Astrocyte of the spinal cord (primary cell): ENCODE measurements around the gene VPS26B.
A peak's percentile ranks its signal among the peaks of the same experiment; 100 is the strongest.
"Not testable (repeated sequence)": the region's sequence is repeated elsewhere in the genome, so short reads cannot be mapped to it uniquely, and the experiment has no call there.

ENCODE experiments used
- DNase-seq: peaks from one replicate; pipeline ENCODE4 v3.0.0; 2011; ENCODE audit warnings: low read depth, low spot score
- H3K4me3 ChIP-seq: 2 replicates; pipeline ENCODE4 v1.5.1; 2011; ENCODE audit warnings: low read depth, mild to moderate bottlenecking, low read length, moderate library complexity
- in situ Hi-C: cut with HindIII; loops from 2 replicates; pipeline ENCODE4 v1.10.0; 2017; ENCODE audit warnings: low sequenced_read_pairs
- TF ChIP-seq, protein P1 (sequence below): IDR thresholded peaks from 2 replicates; pipeline ENCODE4 v1.5.1; 2012; ENCODE audit warnings: low read depth, mild to moderate bottlenecking, low read length, inconsistent platforms

Gene VPS26B

DNA sequence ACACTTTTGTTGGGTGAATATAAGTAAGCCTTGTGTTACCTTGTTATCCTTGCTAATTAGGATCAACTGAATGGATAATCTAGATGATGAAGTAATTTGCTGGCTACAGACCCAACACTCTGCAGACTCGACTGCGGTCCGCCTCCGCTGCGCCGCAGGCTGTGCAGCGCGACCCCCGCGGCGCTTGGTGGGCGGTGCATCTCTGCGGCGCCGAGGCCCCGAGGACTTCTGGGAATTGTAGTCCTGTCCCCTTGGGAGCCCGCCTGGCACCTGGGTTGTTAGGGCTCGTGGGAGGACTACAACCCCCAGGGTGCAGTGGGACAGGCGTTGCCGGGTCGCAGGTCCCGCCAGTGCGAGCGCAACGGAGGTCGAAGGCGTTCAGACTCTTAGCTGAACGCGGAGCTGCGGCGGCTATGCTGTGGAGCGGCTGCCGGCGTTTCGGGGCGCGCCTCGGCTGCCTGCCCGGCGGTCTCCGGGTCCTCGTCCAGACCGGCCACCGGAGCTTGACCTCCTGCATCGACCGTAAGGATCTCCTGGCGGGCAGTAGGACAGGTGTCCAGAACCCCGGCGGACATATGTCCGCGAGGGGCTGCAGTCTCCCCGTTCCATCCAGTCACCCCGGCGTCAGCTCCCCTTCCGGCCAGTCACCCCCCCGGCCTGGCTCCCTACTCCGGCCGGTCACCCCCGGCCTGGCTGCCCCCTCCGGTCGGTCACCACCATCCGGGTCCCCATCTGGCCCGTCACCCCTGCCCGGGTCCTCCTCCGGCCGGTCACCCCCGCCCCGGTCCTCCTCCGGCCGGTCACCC is 28.9 kb downstream of the VPS26B start, which contains the start of the genes ACAD8 and THYN1:
TSS of gene ACAD8 (plus strand) at position 381 of the 806 bp plus-strand sequence. CDS start at position 414, 33 bp downstream.
TSS of gene THYN1 (minus strand) at position 165 of the 806 bp plus-strand sequence. CDS start 470 bp downstream, outside the sequence.
- in situ Hi-C loops: no loop called here
- TF ChIP-seq, protein P1, sequence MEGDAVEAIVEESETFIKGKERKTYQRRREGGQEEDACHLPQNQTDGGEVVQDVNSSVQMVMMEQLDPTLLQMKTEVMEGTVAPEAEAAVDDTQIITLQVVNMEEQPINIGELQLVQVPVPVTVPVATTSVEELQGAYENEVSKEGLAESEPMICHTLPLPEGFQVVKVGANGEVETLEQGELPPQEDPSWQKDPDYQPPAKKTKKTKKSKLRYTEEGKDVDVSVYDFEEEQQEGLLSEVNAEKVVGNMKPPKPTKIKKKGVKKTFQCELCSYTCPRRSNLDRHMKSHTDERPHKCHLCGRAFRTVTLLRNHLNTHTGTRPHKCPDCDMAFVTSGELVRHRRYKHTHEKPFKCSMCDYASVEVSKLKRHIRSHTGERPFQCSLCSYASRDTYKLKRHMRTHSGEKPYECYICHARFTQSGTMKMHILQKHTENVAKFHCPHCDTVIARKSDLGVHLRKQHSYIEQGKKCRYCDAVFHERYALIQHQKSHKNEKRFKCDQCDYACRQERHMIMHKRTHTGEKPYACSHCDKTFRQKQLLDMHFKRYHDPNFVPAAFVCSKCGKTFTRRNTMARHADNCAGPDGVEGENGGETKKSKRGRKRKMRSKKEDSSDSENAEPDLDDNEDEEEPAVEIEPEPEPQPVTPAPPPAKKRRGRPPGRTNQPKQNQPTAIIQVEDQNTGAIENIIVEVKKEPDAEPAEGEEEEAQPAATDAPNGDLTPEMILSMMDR: no peak
- DNase-seq: peak; percentile 97
- H3K4me3 ChIP-seq: peak within 1 kb of the TSS; percentile 82

DNA sequence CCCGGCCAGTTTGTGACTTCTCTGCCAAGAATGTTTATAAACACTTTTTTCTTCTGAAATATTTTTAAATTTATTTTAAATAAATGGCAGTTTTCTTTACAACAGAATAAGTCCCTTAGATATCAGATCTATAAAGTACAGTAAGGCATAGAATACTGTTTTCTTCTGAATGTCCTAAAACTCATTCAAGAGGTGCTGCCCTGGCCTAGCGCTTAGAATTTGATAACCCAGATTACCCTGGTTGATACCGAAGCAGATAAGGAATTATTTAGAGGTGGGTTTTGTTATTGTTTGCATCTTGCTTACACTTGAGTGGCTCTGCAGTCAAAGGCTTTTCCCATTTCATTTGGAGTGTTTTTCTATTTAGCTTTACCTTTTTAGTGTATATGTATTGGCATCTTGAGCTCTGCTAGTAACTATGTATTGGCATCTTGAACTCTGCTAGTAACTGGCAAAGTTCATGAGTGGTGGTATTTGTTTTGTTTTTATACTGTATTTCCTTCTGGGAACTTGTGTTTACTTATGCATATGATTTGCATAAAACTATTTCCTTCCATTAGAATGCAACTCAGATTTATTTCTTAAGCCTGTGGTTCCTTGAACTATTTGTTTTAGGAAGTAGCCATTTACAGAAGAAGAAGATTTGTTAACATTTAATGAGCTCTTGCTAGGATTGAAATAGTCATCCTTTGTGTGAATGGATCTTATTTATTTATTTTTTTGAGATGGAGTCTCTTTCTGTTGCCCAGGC is 30.1 kb downstream of the VPS26B start:
- H3K4me3 ChIP-seq: peak overlapping the region; percentile 82
- in situ Hi-C loops: no loop called here
- TF ChIP-seq, protein P1: no peak
- DNase-seq: no peak

DNA sequence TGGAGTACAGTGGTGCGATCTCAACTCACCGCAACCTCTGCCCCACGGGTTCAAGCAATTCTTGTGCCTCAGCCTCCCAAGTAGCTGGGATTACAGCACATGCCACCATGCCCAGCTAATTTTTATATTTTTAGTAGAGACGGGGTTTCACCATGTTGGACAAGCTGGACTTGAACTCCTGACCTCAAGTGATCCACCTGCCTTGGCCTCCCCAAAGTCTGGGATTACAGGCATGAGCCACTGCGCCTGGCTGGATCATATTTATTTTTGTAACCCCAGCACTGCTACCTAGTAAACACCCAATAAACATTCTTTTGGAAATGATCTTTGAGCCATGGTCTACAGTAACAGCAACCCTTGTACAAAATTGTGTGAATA is 30.7 kb downstream of the VPS26B start:
- H3K4me3 ChIP-seq, DNase-seq, in situ Hi-C loops: not testable (repeated sequence)

DNA sequence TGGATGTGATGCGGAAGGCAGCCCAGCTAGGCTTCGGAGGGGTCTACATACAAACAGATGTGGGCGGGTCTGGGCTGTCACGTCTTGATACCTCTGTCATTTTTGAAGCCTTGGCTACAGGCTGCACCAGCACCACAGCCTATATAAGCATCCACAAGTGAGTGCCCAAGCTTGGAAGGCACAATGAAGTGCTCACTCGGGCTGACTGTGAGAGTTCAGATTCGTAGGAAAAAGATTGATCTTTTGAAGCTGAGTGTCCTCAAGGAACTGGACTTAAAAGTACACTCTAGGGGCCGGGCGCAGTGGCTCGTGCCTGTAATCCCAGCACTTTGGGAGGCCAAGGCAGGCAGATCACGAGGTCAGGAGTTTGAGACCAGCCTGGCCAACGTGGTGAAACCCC is 32.6 kb downstream of the VPS26B start:
- in situ Hi-C loops: no loop called here
- no peak overlapping the region for H3K4me3 ChIP-seq
- no peak for DNase-seq
- TF ChIP-seq, protein P1: no peak

DNA sequence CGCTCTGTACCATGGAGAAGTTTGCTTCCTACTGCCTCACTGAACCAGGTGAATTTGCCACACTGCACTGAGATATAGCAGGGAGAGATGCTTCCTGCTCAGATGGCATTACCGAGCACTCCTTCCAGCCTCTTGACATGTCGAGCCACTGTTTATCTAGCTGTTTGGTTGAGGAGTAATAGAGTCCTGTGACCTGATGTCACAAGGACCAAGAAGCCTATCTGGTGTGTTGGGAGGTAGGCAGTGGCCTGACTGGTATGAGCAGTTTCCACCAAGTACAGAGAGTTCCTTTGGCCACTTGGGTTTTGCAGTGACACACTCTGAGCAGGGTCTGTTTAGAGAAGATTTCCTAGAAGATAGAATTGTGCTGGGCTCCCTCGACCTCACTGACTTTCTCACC is 34.1 kb downstream of the VPS26B start:
- no peak overlapping the region for H3K4me3 ChIP-seq
- in situ Hi-C loops: no loop called here
- no peak for DNase-seq
- TF ChIP-seq, protein P1: no peak

DNA sequence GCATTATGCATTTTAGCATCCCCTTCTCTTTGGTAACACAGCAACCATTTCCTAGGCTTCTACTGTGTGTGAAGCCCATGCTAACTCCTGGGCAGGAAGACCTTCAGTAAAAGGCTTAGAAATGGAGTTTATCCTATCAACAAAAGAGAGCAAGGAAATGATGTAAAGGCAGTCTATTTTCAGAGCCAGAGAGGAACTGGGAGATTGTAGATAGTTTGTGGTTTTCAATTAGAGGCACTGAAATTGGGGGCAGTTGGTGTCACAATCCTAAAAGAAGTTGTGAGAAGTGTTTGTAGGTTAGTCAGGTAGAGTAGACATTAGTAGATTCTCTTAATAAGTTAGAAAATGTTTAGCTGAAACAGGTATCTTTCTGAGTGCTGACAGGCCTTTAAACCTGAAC is 36.0 kb downstream of the VPS26B start:
- no peak overlapping the region for H3K4me3 ChIP-seq
- no peak for DNase-seq
- in situ Hi-C loops: no loop called here
- TF ChIP-seq, protein P1: no peak

DNA sequence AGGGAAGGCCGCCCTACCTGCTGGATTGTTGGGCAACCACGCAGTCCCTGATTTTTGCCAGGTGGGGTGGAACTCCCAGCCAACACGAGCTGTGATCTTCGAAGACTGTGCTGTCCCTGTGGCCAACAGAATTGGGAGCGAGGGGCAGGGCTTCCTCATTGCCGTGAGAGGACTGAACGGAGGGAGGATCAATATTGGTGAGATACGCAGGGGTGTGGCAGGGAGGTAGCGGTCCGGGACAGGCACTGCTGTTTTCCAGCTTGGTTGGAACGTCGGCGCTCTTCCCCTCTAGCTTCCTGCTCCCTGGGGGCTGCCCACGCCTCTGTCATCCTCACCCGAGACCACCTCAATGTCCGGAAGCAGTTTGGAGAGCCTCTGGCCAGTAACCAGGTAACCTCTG is 36.5 kb downstream of the VPS26B start:
- in situ Hi-C loops: no loop called here
- H3K4me3 ChIP-seq: no peak overlapping the region
- no peak for DNase-seq
- TF ChIP-seq, protein P1: no peak
